ENCODE data around the gene SNX20.

- TF ChIP-seq CTCF (IDR thresholded peaks at IDR 0.05) (no peak), POLR2A (IDR thresholded peaks at IDR 0.05) (no peak)
Observed at GRCh38 chr16:50652836-50653425, 28.2 kb downstream of the SNX20 start.

All from prostate gland (tissue), 2 donors.